Measurements from ENCODE around the gene SOS1.

DNA sequence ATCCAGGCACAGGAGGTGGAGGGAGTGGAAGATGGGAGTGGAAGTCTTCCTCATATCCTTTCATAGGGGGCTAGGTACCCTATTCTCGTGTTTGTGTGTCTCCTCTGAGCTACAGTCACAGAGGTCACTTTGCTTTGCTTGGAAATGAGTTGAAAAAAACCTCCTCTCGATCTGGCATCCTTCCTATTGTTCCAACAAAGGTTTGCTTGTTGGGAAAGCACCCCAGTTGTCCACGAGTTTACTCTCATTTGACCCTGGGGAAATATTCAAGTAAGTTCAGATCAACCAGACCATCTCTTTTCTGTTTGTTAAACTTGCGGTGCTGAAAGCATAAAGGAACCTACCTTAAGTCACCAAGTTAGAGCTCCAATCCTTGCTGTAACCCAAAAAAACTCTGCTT, 171.9 kb downstream of the SOS1 start:
- TF ChIP-seq, protein P1, sequence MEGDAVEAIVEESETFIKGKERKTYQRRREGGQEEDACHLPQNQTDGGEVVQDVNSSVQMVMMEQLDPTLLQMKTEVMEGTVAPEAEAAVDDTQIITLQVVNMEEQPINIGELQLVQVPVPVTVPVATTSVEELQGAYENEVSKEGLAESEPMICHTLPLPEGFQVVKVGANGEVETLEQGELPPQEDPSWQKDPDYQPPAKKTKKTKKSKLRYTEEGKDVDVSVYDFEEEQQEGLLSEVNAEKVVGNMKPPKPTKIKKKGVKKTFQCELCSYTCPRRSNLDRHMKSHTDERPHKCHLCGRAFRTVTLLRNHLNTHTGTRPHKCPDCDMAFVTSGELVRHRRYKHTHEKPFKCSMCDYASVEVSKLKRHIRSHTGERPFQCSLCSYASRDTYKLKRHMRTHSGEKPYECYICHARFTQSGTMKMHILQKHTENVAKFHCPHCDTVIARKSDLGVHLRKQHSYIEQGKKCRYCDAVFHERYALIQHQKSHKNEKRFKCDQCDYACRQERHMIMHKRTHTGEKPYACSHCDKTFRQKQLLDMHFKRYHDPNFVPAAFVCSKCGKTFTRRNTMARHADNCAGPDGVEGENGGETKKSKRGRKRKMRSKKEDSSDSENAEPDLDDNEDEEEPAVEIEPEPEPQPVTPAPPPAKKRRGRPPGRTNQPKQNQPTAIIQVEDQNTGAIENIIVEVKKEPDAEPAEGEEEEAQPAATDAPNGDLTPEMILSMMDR (conservative IDR thresholded peaks at IDR 0.05 in 1 of 2, IDR thresholded peaks at IDR 0.05 in 1 of 2; ENCODE audit: low read depth in 1 of 2, low read length in 2 of 2): no peak
- TF ChIP-seq EZH2 (IDR thresholded peaks at IDR 0.05; ENCODE audit: low read length, missing control alignments): no peak

Data from fibroblast of lung (primary cell).